Esophagus muscularis mucosa (tissue), 4 donors: Measurements from ENCODE around the gene CUX1. TPM values are rescaled to one million over a fixed set of nuclear protein-coding genes. Genes with fewer than 3 reads are reported as not detected.

Source experiments
- DNase-seq: peaks from one replicate; pipeline ENCODE4 v3.0.0-alpha.2; 2017; ENCODE audit errors: extremely low spot score
- H3K27ac ChIP-seq, 4 donors: fragments of 200-600 bp; sonication (generic); replicated peaks in 1 of 4; 1 replicate in 3 of 4; 2 replicates in 1 of 4; pipeline ENCODE4 v1.5.1; 2016 to 2019; ENCODE audit warnings: mild to moderate bottlenecking in 1 of 4
- H3K27me3 ChIP-seq, 4 donors: fragments of 200-600 bp; sonication (generic); one replicate each; pipeline versions ENCODE4 v1.5.1 to v1.6.0; 2016 to 2019
- H3K36me3 ChIP-seq, 4 donors: fragments of 200-600 bp; sonication (generic); one replicate each; pipeline ENCODE4 v1.5.1; 2016 to 2019
- H3K4me1 ChIP-seq, 4 donors: fragments of 200-600 bp; sonication (generic); one replicate each; pipeline ENCODE4 v1.5.1; 2016 to 2019
- H3K4me3 ChIP-seq, 4 donors: fragments of 200-600 bp; sonication (generic); 1 replicate in 2 of 4; 2 replicates in 2 of 4; pipeline ENCODE4 v1.5.1; 2016 to 2019; ENCODE audit warnings: mild to moderate bottlenecking in 4 of 4, moderate library complexity in 1 of 4
- H3K9me3 ChIP-seq, 4 donors: fragments of 200-600 bp; sonication (generic); 1 replicate in 3 of 4; 2 replicates in 1 of 4; pipeline ENCODE4 v1.5.1; 2016 to 2019
- EP300 ChIP-seq: sonication (generic); formaldehyde crosslinking; IDR thresholded peaks from one replicate; pipeline ENCODE4 v1.6.1; 2017; ENCODE audit warnings: antibody characterized with exemption
- POLR2A ChIP-seq: fragments of 450-650 bp; IDR thresholded peaks from one replicate; pipeline ENCODE4 v1.6.1; 2017; ENCODE audit warnings: antibody characterized with exemption, moderate library complexity, mild to moderate bottlenecking, low read depth
- POLR2AphosphoS5 ChIP-seq, 2 donors: sonication (generic); formaldehyde crosslinking; IDR thresholded peaks; one replicate each; pipeline ENCODE4 v1.6.1; 2017; ENCODE audit warnings: antibody characterized with exemption in 2 of 2
- WGBS: methylation state at CpG from one replicate; pipeline ENCODE4 v1.1.5; 2018; 5-methylcytosine and 5-hydroxymethylcytosine counted together
- intact Hi-C: fragments of 100-400 bp; cut with DNase I; formaldehyde crosslinking; loops from one replicate; pipeline ENCODE4 v1.15.1; 2023
- total RNA-seq, 4 donors: library from RNA; depleted of rRNA; stranded (reverse); fragments of >200 nt; gene quantifications; one replicate each; pipeline versions ENCODE4 v1.1.0 to v1.2.1, GENCODE V29; 2016
- TF ChIP-seq, protein P1 (sequence below), 3 experiments: fragments of 200-600 bp in 2 of 3; fragments of 450-650 bp in 1 of 3; sonication (generic) in 2 of 3; IDR thresholded peaks; one replicate each; pipeline ENCODE4 v1.5.1; 2017 to 2019; ENCODE audit warnings: antibody characterized with exemption in 3 of 3, mild to moderate bottlenecking in 2 of 3, moderate library complexity in 1 of 3

The CUX1 gene
- total RNA-seq, 4 donors from 2014 or later, result 61.5 to 136 (median 92.3) TPM

DNA sequence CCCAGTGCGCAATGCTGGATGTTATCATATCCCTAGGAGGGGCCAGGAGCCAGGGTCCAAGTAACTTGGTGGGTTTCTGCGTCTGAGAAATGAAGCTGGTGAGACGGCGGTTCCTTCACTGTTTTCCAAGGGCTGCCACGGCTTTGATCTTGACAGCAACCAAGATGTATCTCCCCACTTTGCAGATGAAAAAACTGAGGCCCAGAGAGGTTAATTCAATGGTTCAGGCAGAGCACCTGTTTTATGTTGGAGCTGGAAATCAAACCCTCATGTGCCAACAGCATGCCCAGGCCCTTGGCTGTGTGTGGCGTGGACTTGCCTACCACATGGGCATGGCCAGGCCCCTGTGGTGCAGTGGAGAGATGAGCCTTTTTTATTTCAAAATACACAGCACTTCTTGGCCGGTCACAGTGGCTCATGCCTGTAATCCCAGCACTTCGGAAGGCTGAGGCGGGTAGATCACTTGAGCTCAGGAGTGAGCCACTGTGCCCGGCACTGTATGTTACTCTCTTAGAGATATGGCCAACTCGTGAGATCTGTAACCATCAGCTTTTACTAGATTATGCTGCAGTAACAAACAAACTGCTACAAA is 244.0 kb downstream of the CUX1 start:
- Histone ChIP-seq H3K27ac (no peak overlapping the region), H3K36me3 (no peaks in the 10 kb centered on the region), H3K27me3 (no peaks in the 10 kb centered on the region), H3K9me3 (peaks cover 0 to 1% (median 0%) of the 10 kb centered on the region in 4 donors), H3K4me1 (peaks cover 11 to 18% (median 14%) of the 10 kb centered on the region in 4 donors), H3K4me3 (no peak overlapping the region)
- 96% methylated on average over 10 of the region's 11 CpGs for WGBS
- TF ChIP-seq POLR2AphosphoS5 (IDR thresholded peaks at IDR 0.05), result no peak
- no peak for TF ChIP-seq EP300
- intact Hi-C loops, result no loop called here
- DNase-seq, result no peak

DNA sequence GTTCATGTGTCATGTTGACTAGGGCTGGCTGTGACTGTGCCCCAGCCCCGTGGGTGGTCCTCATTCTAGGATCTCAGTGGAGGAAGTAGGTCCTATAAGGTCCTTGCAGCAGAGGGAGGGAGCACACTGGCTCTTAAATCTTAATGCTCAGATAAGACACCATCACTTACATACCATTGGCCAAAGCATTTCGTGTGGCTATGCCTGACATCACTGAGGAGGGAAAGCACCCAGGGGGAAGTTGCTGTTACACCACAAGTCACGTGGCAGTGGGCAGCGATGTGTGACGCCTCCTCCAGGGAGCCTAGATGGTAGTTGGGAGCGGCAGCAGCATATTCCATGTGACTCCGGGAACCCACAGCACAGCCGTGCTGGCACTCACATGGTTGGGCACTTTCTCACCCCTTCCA is 244.6 kb downstream of the CUX1 start:
- DNase-seq, result no peak

DNA sequence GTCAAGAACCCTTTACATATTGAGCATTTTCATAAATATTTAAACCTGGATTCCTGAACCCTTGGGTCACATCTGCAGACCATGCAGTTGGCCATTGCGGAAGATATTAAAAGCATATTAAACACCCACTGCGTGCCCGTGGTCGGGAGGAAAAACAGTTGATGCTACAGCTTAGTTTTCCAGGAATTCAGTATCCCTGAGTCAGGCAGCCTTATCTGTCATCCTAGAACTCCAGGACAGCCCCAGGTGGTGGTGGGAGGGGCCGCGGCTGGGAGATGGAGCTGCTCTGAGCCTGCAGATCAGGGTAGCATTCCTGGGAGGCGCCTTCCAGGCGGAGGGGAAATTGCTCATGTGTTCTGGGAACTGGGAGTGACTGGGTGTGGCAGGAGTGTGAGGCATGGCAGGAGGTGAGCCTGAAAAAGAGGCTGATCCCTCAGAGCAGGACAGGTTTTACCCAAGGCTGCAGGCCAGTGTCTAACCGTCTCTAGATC is 246.3 kb downstream of the CUX1 start:
- H3K27me3 ChIP-seq, result no peaks in the 10 kb centered on the region
- no peak for DNase-seq
- H3K36me3 ChIP-seq, result no peaks in the 10 kb centered on the region
- 61% methylated on average over 7 of the region's 9 CpGs for WGBS
- intact Hi-C loops, result no loop called here
- TF ChIP-seq, protein P1, sequence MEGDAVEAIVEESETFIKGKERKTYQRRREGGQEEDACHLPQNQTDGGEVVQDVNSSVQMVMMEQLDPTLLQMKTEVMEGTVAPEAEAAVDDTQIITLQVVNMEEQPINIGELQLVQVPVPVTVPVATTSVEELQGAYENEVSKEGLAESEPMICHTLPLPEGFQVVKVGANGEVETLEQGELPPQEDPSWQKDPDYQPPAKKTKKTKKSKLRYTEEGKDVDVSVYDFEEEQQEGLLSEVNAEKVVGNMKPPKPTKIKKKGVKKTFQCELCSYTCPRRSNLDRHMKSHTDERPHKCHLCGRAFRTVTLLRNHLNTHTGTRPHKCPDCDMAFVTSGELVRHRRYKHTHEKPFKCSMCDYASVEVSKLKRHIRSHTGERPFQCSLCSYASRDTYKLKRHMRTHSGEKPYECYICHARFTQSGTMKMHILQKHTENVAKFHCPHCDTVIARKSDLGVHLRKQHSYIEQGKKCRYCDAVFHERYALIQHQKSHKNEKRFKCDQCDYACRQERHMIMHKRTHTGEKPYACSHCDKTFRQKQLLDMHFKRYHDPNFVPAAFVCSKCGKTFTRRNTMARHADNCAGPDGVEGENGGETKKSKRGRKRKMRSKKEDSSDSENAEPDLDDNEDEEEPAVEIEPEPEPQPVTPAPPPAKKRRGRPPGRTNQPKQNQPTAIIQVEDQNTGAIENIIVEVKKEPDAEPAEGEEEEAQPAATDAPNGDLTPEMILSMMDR (IDR thresholded peaks at IDR 0.05), result no peak
- TF ChIP-seq POLR2A (no peak), POLR2AphosphoS5 (IDR thresholded peaks at IDR 0.05) (no peak), EP300 (no peak)
- H3K27ac ChIP-seq, result no peak overlapping the region
- H3K4me1 ChIP-seq, result peaks cover 11 to 18% (median 14%) of the 10 kb centered on the region in 4 donors
- no peak overlapping the region for H3K4me3 ChIP-seq
- no peaks in the 10 kb centered on the region for H3K9me3 ChIP-seq

More for the DNA sequence above, 244.6 kb downstream of the CUX1 start:
- Histone ChIP-seq H3K4me3 (no peak overlapping the region), H3K4me1 (peaks cover 11 to 18% (median 14%) of the 10 kb centered on the region in 4 donors), H3K36me3 (no peaks in the 10 kb centered on the region), H3K27ac (no peak overlapping the region), H3K9me3 (no peaks in the 10 kb centered on the region), H3K27me3 (no peaks in the 10 kb centered on the region)
- intact Hi-C loops, result no loop called here
- TF ChIP-seq POLR2AphosphoS5 (IDR thresholded peaks at IDR 0.05) (no peak), POLR2A (no peak), EP300 (no peak)
- TF ChIP-seq, protein P1 (IDR thresholded peaks at IDR 0.05), result no peak
- WGBS, result 84% methylated on average over 4 of the region's 8 CpGs

DNA sequence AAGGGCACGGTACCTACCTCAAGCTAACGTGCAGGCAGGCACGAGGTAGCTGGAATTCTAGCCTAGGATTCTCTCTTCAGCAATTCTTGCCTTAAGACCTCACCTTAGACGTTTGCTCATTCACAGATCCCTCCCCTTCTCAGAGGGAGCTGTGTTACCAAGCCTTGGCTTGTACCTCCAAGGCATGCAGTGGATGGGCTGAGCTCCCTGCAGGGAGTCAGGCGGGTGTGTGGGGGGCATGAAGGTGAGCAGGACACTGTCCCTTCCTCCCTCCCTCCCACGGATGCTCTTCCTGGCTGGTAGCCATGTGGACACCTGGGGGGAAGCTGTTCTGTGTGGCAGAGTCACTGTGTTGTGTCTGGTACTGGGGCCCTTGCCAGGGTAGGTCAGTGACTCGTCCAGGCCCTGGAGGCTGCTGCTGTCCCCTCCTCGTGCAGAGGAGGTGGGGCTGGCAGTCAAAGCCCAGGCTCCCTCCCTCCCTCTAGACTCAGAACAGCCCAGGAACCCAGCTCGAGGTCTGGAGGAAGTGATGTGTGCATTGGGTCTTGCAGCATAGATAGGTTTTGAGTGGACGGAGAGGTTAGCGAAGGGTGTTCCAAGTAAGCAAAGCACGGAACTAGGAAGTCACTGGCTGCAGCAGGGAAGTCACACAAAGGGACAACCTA is 247.1 kb downstream of the CUX1 start:
- Histone ChIP-seq H3K27me3 (no peaks in the 10 kb centered on the region), H3K27ac (no peak overlapping the region), H3K4me3 (no peak overlapping the region), H3K36me3 (peaks cover 0 to 5% (median 0%) of the 10 kb centered on the region in 4 donors), H3K9me3 (no peaks in the 10 kb centered on the region), H3K4me1 (peaks cover 11 to 18% (median 16%) of the 10 kb centered on the region in 4 donors)
- intact Hi-C loops, result no loop called here
- 54% methylated on average over 12 of the region's 12 CpGs for WGBS
- TF ChIP-seq POLR2A (no peak), EP300 (no peak)
- DNase-seq, result no peak

DNA sequence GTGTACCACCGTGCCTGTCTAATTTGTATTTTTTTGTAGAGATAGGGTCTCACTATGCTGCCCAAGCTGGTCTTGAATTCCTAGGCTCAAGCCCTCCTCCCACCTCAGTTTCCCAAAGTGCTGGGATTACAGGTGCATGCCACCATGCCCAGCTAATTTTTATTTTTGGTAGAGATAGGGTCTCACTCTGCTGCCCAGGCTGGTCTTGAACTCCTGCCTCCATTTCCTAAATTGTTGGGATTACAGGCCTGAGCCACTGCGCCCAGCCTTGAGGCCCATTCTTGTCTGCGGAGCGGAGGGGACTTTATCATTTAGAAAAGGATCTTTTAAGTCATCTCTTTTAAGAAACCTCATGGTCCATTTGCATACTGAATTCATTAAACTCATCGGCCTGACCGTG is 247.8 kb downstream of the CUX1 start:
- no peak overlapping the region for H3K27ac ChIP-seq
- intact Hi-C loops, result no loop called here
- 90% methylated on average over 6 of the region's 6 CpGs for WGBS

More for the DNA sequence above, 247.8 kb downstream of the CUX1 start:
- H3K4me3 ChIP-seq, result no peak overlapping the region
- H3K36me3 ChIP-seq, result peaks cover 0 to 6% (median 3%) of the 10 kb centered on the region in 4 donors
- H3K27me3 ChIP-seq, result no peaks in the 10 kb centered on the region
- H3K4me1 ChIP-seq, result peaks cover 11 to 18% (median 16%) of the 10 kb centered on the region in 4 donors
- TF ChIP-seq, protein P1 (IDR thresholded peaks at IDR 0.05), result no peak
- TF ChIP-seq POLR2A, result no peak
- TF ChIP-seq EP300, result no peak
- no peak for TF ChIP-seq POLR2AphosphoS5 (IDR thresholded peaks at IDR 0.05)
- no peak for DNase-seq
- no peaks in the 10 kb centered on the region for H3K9me3 ChIP-seq
